ENCODE measurements around the gene VPS13D.

Gene VPS13D

DNA sequence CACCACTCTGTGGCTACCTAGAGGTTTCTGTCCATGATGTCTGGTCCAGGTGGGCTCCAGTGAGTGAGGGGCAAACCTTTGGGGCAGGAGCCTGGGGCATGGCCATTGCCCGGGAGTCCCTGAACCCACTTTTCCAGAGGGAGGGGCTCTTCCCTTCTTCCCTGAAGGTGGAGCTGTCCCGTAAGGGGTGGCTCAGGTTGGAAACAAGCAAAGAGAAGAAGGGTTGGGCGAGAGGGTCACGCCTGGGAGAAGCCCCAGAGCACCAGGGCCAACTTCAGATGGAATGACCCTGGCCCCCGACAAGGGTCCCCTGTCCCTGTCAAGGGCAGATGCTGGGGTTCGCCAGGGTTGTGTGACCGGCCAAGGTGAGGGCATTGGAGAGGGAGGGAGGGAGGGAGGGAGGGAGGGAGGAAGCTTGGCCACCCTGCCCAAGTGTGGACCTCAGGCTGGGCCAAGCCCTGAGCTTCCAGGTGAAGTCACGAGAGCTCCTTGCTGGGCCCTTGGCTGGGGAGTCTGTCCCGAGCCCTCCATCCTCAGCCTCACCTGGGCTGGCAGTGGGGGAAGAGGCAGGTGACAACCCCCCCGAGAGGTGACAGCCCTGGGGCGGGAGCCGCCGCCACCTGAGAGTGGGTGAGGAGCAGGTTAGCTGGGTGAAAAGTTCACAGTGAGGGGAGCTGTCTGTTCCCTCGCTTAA is 318.6 kb downstream of the VPS13D start:
- WGBS, 2 experiments (ENCODE audit: insufficient coverage in 2 of 2) = 85 to 88% methylated on average over 3 to 10 of the region's 14 CpGs
- Histone ChIP-seq H3K27ac (ENCODE audit: low read depth, low read length, severe bottlenecking) (no peak overlapping the region), H3K4me3 (ENCODE audit: extremely low read depth, insufficient read depth, low read length, poor library complexity, severe bottlenecking) (no peak overlapping the region), H3K4me1 (ENCODE audit: control insufficient read depth, insufficient read depth, low read length, poor library complexity, severe bottlenecking) (peaks cover 5% of the 10 kb centered on the region), H3K9me3 (ENCODE audit: control insufficient read depth, low read length) (no peaks in the 10 kb centered on the region), H3K36me3 (ENCODE audit: control insufficient read depth, insufficient read depth, low read length) (no peaks in the 10 kb centered on the region)

DNA sequence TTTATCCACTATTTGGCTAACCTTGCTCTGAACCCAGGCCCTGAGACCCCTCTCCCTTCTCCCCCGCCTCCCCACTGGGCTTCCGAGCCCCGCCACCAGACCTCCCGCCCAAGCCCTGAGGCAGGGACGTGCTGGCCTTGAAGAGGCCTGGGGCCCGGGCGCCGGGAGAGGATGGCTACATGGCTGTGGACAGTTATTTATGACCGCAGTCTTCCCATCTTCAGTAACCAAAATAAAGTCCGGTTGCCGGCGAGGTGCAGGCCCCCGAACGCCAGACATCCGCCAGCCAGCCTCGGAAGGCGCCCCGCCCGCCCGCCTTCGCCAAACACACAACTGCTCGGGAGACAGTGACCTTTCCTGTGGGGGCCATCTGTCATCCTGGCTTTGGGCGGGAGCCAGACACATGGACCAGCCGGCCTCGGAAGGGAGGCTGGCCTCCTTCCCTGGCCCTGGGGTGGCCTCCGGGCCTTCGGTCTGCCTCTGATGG is 319.2 kb downstream of the VPS13D start:
- H3K4me3 ChIP-seq (ENCODE audit: extremely low read depth, insufficient read depth, low read length, poor library complexity, severe bottlenecking) = no peak overlapping the region

GRCh38 chr1:12549460-12550349 is 319.9 kb downstream of the VPS13D start:
- Histone ChIP-seq H3K4me1 (ENCODE audit: control insufficient read depth, insufficient read depth, low read length, poor library complexity, severe bottlenecking) (peaks cover 7% of the 10 kb centered on the region), H3K9me3 (ENCODE audit: control insufficient read depth, low read length) (no peaks in the 10 kb centered on the region), H3K4me3 (ENCODE audit: extremely low read depth, insufficient read depth, low read length, poor library complexity, severe bottlenecking) (no peak overlapping the region), H3K27ac (ENCODE audit: low read depth, low read length, severe bottlenecking) (no peak overlapping the region), H3K36me3 (ENCODE audit: control insufficient read depth, insufficient read depth, low read length) (no peaks in the 10 kb centered on the region)
- WGBS, 2 experiments (ENCODE audit: insufficient coverage in 2 of 2) = 88 to 92% methylated on average over 26 to 30 of the region's 31 CpGs

More for the DNA sequence above, 319.2 kb downstream of the VPS13D start:
- H3K9me3 ChIP-seq (ENCODE audit: control insufficient read depth, low read length) = no peaks in the 10 kb centered on the region
- H3K4me1 ChIP-seq (ENCODE audit: control insufficient read depth, insufficient read depth, low read length, poor library complexity, severe bottlenecking) = peaks cover 7% of the 10 kb centered on the region
- no peaks in the 10 kb centered on the region for H3K36me3 ChIP-seq (ENCODE audit: control insufficient read depth, insufficient read depth, low read length)
- WGBS, 2 experiments (ENCODE audit: insufficient coverage in 2 of 2) = 94 to 97% methylated on average over 17 to 27 of the region's 27 CpGs
- no peak overlapping the region for H3K27ac ChIP-seq (ENCODE audit: low read depth, low read length, severe bottlenecking)

GRCh38 chr1:12551584-12551983 is 321.8 kb downstream of the VPS13D start:
- H3K4me3 ChIP-seq (ENCODE audit: extremely low read depth, insufficient read depth, low read length, poor library complexity, severe bottlenecking) = no peak overlapping the region
- H3K4me1 ChIP-seq (ENCODE audit: control insufficient read depth, insufficient read depth, low read length, poor library complexity, severe bottlenecking) = peaks cover 9% of the 10 kb centered on the region
- H3K36me3 ChIP-seq (ENCODE audit: control insufficient read depth, insufficient read depth, low read length) = no peaks in the 10 kb centered on the region
- H3K27ac ChIP-seq (ENCODE audit: low read depth, low read length, severe bottlenecking) = no peak overlapping the region
- H3K9me3 ChIP-seq (ENCODE audit: control insufficient read depth, low read length) = no peaks in the 10 kb centered on the region

DNA sequence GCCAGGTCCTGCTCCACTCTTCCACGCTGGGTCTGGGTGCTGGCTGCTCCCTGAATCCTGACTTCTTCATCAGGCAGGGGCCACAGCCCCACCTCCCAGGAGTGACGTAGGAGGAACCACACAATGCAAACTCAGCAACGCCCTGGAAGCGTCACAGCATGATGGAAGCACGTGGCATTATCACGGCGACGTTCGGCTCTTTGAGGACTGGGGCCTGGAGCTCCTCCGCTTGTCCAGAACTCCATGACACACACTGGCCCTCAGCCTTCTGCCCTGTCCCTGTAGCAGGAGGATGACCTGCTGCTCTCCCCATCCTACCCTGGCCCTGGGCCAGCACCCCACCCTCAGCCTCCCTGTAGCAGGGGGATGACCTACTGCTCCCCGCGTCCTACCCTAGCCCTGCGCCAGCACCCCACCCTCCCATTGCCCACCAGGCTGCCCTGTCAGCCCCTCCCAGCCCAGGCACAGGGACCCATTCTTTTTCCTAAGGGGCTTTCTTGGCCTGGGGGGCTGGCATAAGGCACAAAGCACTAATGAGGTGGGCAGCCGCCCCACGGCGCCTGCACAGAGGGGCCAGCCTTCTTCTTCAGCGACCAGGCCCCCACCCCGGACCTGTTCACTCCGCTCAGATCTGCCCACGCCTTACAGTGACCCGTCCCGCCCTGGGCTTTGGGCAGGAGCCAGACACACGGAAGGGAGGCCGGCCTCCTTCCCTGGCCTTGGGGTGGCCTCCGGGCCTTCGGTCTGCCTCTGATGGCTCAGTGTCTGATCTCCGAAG is 322.5 kb downstream of the VPS13D start:
- Histone ChIP-seq H3K36me3 (ENCODE audit: control insufficient read depth, insufficient read depth, low read length) (no peaks in the 10 kb centered on the region), H3K4me1 (ENCODE audit: control insufficient read depth, insufficient read depth, low read length, poor library complexity, severe bottlenecking) (peaks cover 13% of the 10 kb centered on the region), H3K9me3 (ENCODE audit: control insufficient read depth, low read length) (no peaks in the 10 kb centered on the region), H3K4me3 (ENCODE audit: extremely low read depth, insufficient read depth, low read length, poor library complexity, severe bottlenecking) (no peak overlapping the region), H3K27ac (ENCODE audit: low read depth, low read length, severe bottlenecking) (no peak overlapping the region)
- WGBS, 2 experiments (ENCODE audit: insufficient coverage in 2 of 2) = 90 to 95% methylated on average over 15 to 27 of the region's 27 CpGs

DNA sequence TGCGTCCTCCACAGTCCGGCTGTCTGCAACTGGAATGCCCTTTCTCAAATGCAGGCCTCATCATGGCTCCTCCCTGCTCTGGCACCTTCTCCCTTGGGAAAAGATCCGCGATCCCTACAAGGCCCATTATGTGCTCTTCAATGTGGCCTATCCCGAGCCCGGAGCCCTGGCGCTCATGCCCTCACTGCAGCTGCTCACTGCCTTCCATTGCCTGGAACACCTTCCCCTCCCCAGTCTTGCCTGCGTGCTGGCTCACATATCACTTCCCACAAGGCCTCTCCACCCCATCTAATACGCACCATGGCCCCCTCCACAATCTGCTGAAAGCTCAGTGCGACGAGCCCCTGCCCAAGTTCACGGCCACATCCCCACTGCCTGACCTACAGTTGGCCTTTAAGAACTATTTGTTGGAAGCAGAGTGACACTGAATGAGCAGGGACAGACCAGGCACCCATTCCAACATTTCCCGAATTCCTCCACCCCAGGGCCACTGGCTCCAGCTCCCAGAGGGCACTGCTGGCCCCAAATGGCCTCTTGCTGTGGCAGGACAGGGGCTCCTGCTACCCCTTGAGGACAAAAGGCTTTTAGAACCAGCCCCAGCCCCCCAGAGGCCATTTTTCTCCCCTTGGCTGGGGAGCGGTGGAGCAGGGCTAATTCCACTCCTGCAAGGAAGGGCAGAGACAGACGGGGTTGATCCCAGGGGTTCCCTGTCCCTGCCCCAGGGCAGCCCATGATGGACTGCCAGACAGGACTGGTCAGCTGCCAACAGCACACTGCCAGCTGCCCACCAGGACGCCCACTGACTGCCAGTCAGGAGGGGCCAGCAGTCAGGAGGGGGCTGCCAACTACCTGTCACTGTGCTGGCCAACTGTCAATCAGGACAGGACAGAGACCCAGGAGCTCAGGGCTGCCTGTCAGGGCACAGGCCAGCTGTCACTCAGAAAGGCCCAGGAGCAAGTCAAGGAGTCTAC is 323.4 kb downstream of the VPS13D start:
- peaks cover 13% of the 10 kb centered on the region for H3K4me1 ChIP-seq (ENCODE audit: control insufficient read depth, insufficient read depth, low read length, poor library complexity, severe bottlenecking)
- H3K9me3 ChIP-seq (ENCODE audit: control insufficient read depth, low read length) = peaks cover 4% of the 10 kb centered on the region
- 78 to 82% methylated on average over 12 to 16 of the region's 16 CpGs for WGBS, 2 experiments (ENCODE audit: insufficient coverage in 2 of 2)
- no peaks in the 10 kb centered on the region for H3K36me3 ChIP-seq (ENCODE audit: control insufficient read depth, insufficient read depth, low read length)
- H3K4me3 ChIP-seq (ENCODE audit: extremely low read depth, insufficient read depth, low read length, poor library complexity, severe bottlenecking) = no peak overlapping the region
- H3K27ac ChIP-seq (ENCODE audit: low read depth, low read length, severe bottlenecking) = no peak overlapping the region

GRCh38 chr1:12553963-12554362 is 324.1 kb downstream of the VPS13D start:
- Histone ChIP-seq H3K4me1 (ENCODE audit: control insufficient read depth, insufficient read depth, low read length, poor library complexity, severe bottlenecking) (peaks cover 13% of the 10 kb centered on the region), H3K9me3 (ENCODE audit: control insufficient read depth, low read length) (peaks cover 4% of the 10 kb centered on the region), H3K27ac (ENCODE audit: low read depth, low read length, severe bottlenecking) (no peak overlapping the region), H3K36me3 (ENCODE audit: control insufficient read depth, insufficient read depth, low read length) (no peaks in the 10 kb centered on the region), H3K4me3 (ENCODE audit: extremely low read depth, insufficient read depth, low read length, poor library complexity, severe bottlenecking) (no peak overlapping the region)
- 89 to 97% methylated on average over 3 of the region's 3 CpGs for whole genome bisulfite sequencing, 2 experiments (ENCODE audit: insufficient coverage in 2 of 2)

- Histone ChIP-seq H3K4me1 (ENCODE audit: control insufficient read depth, insufficient read depth, low read length, poor library complexity, severe bottlenecking) (peaks cover 13% of the 10 kb centered on the region), H3K4me3 (ENCODE audit: extremely low read depth, insufficient read depth, low read length, poor library complexity, severe bottlenecking) (no peak overlapping the region), H3K36me3 (ENCODE audit: control insufficient read depth, insufficient read depth, low read length) (no peaks in the 10 kb centered on the region), H3K9me3 (ENCODE audit: control insufficient read depth, low read length) (peaks cover 4% of the 10 kb centered on the region), H3K27ac (ENCODE audit: low read depth, low read length, severe bottlenecking) (no peak overlapping the region)
- 95% methylated on average over 17 to 18 of the region's 18 CpGs for WGBS, 2 experiments (ENCODE audit: insufficient coverage in 2 of 2)
These were observed 324.9 kb downstream of the VPS13D start for GRCh38 chr1:12554521-12555305.
